GM19025 (cell line): ENCODE measurements around the gene RPS6KL1.

Source experiments
- ATAC-seq: cut with Tn5 transposase; IDR thresholded peaks from one replicate; pipeline ENCODE4 v1.9.1; 2021; ENCODE audit warnings: mild to moderate bottlenecking, low read depth, moderate library complexity; ENCODE audit not compliant: unreplicated experiment

Gene RPS6KL1, protein sequence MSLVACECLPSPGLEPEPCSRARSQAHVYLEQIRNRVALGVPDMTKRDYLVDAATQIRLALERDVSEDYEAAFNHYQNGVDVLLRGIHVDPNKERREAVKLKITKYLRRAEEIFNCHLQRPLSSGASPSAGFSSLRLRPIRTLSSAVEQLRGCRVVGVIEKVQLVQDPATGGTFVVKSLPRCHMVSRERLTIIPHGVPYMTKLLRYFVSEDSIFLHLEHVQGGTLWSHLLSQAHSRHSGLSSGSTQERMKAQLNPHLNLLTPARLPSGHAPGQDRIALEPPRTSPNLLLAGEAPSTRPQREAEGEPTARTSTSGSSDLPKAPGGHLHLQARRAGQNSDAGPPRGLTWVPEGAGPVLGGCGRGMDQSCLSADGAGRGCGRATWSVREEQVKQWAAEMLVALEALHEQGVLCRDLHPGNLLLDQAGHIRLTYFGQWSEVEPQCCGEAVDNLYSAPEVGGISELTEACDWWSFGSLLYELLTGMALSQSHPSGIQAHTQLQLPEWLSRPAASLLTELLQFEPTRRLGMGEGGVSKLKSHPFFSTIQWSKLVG

DNA sequence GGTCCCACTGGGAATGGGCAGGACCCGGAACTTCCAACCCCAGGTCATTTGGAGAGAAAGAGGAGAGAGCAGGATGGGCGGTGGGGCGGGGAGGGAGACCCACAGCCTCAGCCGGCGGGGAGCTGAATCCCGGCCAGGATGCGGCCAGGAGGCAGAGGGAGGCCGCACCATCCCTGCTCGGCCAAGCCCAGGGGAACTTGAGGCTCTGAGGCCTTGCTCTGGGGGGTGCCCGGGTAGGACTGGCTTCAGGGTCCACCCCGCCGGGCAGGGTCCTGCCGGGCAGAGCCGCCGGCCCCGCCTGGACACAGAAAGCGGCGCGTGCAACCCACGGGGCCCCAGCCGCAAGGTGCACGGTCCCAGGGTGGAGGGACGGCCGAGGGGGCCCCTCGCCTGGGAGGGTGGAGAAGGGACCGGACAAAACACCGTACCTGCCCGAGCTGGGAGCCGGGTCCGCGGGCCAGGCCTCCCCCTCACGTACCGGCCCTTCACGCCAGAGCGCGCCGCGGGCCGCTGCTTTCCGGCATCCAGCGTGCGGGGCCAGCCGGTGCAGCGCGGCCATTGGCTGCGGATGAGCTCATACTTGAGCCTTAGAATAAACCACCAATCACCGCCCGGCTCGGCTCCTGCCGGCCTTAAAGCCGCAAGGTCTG lies at the start of gene RPS6KL1:
TSS of gene RPS6KL1 (minus strand) at position 509 of the 650 bp plus-strand sequence. CDS start 1,719 bp downstream, outside the sequence.
- peak; percentile 98 for ATAC-seq

- no peak for ATAC-seq
These were observed 45.8 kb upstream of the RPS6KL1 start for GRCh38 chr14:74968811-74969210.

- no peak for ATAC-seq
These were observed 42.6 kb upstream of the RPS6KL1 start for GRCh38 chr14:74965486-74966153.

- ATAC-seq: no peak
These were observed 41.9 kb upstream of the RPS6KL1 start for GRCh38 chr14:74964787-74965485.

DNA sequence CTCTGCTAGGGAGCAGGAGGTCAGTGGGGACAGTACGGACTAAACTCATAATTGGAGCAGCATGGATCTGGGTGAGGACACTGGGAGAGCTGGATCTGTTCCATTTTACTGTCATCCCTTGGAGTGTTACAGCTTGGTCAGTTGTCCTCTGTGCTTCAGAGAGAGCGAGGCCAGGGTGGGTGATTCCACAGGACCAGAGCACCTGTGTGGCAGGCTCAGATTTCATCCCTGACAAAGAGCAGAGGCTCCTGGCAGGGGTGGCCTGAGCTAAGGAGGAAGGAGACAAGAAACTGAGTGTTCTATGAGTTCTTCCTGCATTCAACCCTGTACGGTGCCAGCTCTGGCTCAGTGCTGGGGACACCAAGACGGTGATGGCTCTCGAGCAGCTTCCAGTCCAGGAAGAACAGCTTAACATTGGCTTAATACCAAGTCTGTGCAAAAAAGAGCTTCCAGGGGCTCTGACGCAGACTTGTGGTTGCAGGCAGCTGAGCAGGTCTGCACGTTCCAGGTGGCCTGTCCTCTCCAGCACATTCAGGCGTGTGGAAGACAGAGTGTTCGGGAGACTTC lies 40.7 kb upstream of the RPS6KL1 start:
- ATAC-seq: no peak

- ATAC-seq: no peak
These were observed 40.2 kb upstream of the RPS6KL1 start for GRCh38 chr14:74963178-74963704.

GRCh38 chr14:74962493-74962892 lies 39.4 kb upstream of the RPS6KL1 start:
- no peak for ATAC-seq

- ATAC-seq: no peak
These were observed 39.0 kb upstream of the RPS6KL1 start for GRCh38 chr14:74962046-74962445.

DNA sequence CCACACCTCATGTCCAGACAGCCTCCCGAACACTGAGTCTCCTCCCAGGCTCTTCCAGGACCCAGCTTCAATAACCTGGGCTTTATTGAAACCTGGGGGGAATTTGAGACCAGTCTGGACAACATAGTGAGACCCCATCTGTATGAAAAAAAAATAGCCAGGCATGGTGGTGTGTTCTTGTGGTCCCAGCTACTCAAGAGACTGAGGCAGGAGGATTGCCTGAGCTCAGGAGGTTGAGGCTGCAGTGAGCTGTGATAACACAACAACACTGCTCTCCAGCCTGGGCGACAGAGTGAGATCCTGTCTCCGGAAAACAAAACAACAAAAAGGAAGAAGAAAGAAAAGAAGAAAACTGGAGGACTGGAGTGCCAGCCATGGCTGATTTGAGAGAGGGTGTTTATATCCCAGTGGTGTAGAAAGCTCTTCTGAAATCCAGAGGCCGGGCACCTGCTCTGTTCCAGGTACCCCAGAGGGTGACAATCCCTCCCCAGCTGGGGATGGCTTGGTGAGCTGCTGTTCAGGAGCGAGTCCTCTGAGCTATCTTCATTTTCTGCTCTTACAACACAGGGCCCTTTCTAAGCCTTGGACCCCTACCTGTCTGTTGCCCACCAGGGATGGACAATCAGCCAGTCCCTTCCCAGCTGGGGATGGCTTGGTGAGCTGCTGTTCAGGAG lies 38.3 kb upstream of the RPS6KL1 start:
- no peak for ATAC-seq

GRCh38 chr14:74960736-74961135 lies 37.7 kb upstream of the RPS6KL1 start:
- no peak for ATAC-seq

GRCh38 chr14:74959596-74960180 lies 36.6 kb upstream of the RPS6KL1 start:
- ATAC-seq: no peak

DNA sequence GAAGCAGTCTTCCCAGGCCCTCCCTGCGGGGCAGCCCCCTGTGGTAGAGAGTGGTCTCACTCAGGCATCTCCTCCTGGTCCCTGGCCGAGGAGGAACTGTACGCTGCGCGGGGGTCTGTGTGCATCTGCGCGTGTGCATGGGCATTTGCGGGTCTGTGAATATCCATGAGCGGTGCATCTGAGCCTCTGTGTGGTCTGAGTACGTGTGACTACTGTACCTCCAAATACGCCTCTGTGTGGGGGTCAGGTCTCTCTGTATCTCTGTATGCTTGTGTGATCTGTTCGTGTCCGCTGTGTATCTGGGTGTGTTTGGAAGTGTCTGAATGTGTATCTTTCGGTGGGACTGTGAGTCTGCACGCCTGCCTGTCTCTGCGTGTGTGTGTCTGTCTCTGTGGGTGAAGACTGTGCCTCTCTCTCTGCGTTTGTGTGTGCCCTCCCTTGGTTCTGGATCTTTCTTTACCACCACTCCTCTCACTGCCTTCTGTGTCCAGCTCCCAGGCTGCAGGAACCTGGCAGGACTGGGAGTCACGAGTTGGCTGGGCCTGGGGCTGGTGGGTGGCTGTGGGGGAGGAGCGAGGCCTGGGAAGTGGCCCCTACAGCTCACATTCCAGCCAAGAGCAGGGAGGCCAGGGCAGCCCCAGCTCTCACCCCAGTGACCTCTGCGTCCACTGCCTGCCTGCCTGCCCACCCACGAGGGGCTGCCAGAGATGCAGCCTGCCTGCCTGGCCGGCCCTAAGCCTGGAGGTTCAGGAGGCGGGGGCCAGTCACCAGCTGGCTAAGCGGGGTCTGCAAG lies 33.4 kb upstream of the RPS6KL1 start:
- ATAC-seq: no peak

GRCh38 chr14:74956027-74956279 lies 32.9 kb upstream of the RPS6KL1 start:
- no peak for ATAC-seq

GRCh38 chr14:74955229-74956026 lies 32.4 kb upstream of the RPS6KL1 start, which contains the start of gene PGF:
TSS of gene PGF (minus strand) at chr14:74955597. CDS start at chr14:74955242, 355 bp downstream.
- ATAC-seq: peak; percentile 66

DNA sequence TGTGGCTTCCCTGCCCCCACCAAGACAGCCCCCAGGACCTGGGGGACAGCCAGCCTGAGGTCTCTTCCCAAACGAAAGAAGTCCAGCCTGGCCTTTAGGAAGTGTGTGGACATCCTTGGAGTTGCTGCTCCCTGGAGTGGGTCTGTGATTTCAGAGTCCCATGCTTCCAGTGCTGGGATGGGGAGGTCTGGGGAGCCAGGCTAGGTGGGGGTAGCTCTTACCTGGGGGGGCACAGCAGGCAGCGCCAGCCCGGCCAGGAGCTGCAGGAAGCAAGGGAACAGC lies 31.8 kb upstream of the RPS6KL1 start:
- ATAC-seq: no peak

DNA sequence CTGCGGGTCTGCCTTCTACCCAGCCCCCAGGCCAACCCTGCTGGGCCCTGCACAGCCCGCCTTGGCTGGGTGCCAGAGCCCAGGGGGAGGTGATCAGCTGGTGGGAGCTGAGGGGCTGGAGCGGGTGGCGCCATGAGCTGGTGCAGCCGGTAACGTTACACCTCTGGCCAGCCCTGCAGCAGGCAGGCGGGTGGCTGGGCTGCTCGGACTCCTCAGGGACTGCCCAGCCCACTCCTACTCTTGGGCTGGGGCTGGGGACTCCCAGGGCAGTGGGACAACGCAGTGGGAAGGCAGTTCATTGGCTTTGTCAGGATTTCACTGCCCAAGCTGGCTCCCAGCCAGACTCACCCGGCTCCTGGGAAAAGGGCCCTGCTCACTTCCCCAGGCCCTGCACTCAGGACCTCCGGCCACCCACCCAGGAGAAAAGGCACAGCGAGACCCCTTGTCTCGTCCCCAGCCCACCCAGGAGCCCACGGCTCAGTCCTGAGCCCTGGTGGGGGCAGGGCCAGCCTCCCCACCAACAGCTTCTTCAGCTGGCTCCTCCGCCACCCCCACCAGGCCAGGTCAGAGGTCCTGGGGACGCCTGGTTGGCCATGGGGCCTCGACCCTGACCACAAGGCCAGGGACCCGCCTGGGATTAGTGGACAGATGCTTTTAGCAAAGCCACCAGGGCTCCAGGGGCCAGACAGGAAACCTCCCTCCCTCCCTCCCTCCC lies 31.3 kb upstream of the RPS6KL1 start:
- no peak for ATAC-seq

DNA sequence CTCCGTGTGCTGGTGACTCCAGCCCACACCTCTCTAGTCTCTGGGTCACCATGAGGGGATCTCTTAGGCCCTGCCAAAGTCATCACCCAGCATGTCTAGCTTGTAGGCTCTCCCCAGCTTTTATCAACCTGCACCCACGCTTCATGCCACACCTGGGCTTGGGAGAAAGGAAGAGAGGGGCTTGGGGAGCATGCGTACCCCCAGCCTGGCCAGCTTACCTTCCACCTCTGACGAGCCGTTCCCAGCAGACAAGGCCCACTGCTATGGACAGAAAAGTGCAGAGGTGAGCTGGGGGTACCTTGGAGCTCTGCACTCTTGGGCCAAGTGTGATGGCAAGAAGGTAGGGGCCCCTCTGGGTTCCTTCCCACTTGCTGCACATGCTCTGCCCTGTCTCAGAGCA lies 30.6 kb upstream of the RPS6KL1 start:
- ATAC-seq: no peak
